GM21737 (cell line): Measurements from ENCODE around the gene ARID5A.
"Not testable (repeated sequence)": the region's sequence is repeated elsewhere in the genome, so short reads cannot be mapped to it uniquely, and the experiment has no call there.

Experiments used
- ATAC-seq: cut with Tn5 transposase; IDR thresholded peaks from one replicate; pipeline ENCODE4 v1.9.1; 2021; ENCODE audit warnings: mild to moderate bottlenecking, moderate library complexity; ENCODE audit not compliant: unreplicated experiment

ARID5A gene

DNA sequence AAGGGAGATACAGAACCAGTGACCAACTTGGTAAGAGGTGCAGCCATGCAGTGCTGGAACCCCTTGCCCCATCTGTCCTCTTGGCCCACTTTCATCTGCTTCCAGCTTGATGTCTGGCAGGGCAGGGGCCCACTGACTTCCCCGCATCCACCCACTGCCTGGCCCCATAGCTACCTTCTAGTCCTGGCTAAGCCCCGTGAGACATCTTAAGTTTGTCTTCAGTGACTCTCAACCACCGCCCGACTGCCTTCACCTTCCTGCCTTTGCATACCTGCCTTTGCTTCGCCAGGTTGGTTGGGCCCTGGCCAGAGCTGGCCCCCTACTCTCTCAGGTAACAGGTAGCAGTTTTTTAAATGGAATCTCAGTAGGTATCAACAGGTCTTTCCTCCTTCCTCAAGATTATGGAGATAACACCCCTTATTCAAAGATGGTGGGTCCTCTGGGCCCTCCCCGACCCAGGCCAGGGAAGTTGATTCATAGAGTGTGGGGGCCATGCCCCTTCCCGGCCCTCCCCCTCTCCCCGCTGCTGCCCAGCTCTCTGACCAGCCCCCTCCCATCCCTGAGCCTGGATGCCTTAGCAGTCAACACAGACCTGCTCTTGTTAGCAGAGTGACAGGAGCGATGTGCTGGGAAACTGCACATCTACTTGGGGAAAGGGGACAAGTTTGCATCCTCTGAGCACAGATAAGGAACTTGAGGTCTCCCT, 2.8 kb downstream of the ARID5A start:
- no peak for ATAC-seq

DNA sequence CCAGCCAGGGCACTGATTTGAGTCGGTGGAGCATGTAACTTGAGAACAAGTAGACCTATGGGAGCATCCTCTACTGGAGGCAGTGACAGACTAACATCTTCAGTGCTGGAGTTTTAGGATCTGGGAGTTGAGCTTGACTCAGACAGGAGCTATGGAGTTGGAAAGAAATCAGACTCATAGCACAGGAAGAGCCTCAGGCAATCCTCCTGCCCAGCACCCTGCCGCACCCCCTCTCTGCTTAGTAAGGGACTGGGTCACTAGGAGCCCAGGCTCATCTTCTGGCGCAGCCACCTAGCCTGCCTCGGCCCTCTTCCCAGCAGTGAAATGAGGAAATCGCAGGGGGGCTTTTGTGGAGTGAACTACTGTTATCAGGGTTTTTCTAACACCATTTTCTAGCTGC, 3.6 kb downstream of the ARID5A start:
- ATAC-seq = no peak

DNA sequence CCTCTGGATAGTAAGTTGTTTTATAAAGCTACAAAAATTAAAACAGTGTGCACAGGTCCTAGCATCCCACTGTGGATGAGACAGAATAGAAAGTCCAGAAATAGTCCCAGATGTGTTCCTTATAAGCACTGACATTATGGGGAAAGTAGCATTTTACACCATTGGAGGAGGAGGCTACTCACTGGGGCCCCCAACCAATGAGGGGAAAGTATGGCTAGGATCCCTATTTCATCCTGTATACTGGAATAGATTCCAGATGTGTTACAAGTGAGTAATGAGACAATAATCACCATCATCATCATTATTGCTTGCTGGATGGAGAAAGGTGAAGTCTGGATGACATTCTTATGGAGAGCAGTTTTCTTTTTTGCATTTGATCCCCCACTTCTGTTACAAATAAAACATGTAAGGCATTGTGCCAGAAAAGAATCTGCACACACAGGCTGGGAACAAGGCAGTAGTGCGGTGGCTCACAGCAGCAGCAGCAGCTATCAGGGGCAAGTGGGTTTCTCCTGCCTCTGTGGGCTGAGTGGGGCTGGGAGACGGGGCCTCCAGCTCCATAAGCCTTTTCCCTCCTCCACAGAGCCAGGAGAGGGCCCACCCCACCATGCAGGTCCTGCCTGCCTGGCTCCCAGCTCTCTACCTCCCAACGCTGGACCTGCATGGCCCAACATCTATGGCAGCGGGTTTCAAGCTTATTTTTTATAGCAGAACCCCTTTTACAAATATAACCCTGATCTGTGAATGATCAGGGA, 5.0 kb downstream of the ARID5A start:
- ATAC-seq = no peak

DNA sequence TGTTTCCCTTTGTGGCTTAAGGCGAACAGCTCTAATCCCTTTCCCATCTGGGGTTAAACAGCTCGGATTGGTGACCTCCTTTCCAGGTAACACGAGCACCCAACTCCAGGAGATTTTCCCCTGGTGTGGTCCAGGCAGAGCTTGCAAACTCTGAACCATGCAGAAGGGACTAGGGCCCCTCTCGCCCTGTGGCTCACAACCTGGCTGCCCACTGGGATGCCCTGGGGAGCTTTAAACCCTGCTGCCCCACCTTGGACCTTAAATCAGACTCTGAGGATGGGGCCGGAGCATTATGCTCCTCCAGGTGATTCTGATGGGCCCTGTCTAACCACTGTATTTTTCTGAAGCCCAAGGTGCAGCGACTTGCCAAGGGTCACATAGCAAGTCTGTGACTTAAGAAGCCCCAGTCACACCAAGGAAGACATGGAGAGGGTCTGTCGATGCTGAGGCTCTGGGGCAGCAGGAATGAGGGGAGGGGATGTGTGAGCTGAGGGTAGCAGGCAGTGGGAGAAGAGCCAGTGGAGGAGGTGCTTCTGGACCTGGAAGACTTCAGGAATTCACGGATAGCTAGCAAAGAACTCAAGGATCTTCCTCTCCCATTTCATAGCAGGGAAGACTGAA, 5.9 kb downstream of the ARID5A start:
- ATAC-seq = no peak

DNA sequence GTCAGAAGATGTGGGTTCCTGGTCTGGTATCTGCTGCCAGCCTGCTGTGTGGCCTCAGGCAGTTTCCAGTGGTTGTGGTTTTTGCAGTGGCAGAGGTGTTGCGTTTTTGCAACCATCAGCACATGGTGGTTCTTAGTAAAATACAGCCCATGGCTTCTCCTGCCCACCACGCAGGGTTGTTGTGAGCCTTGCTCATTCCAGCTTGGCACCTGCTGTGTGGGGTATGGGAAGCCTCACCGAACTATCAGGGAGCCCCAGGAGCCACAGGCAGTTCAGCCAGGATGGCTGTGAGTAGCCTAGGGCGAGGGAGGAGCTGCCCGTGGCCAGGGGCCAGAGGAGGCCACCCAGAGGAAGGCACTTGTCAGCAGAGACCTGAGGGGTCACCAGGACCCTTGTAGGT, 9.8 kb downstream of the ARID5A start:
- no peak for ATAC-seq

DNA sequence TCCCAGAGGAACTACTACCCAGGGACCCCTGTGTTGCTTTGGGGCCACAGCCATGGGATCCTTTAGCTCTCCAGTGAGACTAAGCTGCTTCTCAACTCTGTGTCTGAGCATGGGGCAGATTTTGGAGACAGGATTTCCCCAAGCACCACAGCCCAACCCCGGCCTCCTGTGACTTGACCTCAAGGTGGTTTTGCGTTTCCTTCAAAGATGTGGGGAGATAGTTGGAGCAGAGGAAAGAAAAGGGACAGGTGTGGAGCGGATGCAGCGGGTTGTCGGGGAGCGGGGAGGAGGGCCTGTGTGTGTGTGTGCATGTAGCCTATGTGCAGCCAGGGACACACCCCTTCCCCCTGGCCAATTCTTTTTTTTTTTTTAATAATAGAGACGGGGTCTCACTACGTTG, 10.2 kb downstream of the ARID5A start:
- ATAC-seq = no peak

DNA sequence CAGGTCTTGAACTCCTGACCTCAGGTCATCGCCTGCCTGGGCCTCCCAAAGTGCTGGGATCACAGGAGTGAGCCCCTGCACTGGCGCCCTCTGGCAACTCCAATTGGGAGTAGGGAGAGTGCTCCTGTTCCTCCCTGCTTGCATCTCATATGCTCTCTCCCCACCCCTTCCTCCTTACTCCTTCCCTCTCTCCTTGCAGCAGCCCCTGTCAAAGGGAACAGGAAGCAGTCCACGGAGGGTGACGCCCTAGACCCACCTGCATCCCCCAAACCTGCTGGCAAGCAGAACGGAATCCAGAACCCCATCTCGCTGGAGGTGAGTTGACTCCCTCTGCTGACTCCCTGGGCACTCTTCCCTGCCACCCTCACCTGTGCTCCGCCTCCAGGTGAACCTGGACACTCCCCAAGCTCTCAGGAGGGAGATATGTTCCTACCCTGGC, 10.7 kb downstream of the ARID5A start:
- no peak for ATAC-seq

DNA sequence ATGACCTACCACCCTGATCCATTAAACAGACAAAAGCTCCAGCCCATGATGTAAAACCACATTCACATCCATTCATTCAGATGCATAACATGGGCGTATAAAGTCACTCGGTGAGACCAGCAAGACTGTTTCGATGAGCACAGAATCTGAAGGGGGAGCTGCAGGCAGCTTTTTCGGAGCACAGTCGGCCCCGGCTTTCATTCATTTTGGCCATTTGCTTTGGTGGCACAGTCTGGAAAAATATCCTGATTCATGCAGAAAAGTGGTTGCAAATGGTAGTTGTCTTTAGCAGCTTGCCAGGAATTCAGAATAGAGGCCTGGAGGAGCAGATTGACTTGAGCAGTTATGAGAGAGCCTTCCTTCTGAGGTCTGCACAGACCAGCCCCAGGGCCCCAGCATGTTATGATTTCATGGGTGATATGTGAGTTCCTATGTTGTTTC, 11.2 kb downstream of the ARID5A start:
- ATAC-seq = no peak

DNA sequence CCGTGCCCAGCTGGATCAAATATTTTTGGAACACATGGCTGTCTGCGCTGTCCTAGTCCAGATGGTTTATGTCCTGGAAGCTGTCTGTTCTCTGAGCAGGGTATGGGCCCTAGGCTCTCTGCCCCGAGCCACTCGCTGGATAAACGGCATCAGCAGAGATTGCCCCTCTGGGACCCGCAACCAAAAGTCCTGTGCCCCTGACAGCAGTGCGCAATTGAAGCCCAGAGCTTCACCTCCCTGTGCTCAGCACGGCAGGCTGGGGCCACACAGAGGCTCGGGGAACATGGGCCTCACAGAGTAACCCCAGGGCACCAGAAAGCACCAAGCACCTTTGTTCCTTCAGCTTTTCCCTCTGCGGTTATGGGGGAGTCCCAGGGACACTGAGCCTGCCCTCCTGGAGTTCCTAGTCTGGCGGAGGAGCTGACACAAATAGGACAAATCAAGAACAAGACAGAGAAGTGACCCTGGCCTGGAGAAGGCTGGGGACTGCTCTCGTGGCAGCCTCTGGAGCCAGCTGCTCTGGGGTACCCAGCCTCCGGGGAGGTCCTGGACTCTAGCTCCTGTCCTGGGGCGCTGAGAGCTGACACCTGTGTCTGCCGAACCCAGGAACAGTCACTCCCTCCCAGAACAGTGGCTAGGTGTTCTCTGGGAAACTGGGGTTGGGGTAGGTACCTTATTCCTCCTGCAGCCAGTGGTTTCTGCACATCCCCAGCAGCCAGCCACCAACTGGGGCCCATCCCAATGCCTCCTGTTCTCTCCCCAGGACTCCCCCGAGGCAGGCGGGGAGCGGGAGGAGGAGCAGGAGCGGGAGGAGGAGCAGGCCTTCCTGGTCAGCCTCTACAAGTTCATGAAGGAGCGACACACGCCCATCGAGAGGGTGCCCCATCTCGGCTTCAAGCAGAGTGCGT, 12.3 kb downstream of the ARID5A start:
- ATAC-seq = no peak

DNA sequence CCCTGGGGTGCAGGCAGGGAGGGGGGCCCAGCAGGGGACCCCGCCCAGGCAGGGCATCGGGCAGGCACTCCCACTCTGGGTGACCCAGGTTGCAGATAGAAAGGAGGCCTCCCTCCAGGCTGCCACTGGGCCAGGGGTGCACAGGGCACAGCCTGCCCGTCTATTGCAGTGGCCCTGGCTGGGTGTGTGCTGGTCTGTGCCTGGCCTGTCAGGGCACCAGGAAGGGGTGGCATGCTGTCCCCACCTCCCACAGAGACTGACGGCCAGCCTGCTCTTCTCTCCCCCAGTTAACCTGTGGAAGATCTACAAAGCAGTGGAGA, 12.9 kb downstream of the ARID5A start:
- no peak for ATAC-seq

DNA sequence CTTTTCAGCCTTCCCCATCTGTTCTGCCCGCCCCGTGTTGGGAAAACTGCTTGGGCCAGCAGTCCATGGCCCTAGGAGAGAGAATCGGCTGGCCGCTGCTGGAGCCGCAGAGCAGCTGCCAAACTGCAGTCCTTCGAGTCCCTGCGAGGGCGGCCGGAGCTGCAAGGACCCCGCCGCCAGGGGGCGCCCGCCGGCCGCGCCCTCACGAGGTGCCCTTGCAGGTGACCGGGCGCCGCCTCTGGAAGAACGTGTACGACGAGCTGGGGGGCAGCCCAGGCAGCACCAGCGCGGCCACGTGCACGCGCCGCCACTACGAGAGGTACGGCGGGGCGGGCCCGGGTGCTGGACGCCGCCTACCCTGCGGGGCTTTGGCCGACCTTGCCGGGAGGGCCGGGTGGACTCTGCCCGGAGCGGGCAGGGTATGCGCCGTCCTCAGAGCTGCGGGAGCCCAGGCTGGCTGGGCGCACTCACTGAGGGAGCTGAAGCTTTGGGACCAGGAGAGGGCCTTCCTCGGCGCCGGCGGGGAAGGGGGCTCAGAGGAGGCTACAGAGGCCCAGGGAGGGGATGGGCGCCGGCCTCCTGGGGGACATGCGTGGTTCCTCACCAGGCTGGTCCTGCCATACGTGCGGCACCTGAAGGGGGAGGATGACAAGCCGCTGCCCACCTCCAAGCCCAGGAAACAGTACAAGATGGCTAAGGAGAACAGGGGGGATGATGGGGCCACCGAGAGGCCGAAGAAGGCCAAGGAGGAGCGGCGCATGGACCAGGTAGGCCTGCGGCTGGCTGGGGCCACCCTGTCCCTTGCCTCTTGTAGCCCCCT, 13.6 kb downstream of the ARID5A start:
- no peak for ATAC-seq

DNA sequence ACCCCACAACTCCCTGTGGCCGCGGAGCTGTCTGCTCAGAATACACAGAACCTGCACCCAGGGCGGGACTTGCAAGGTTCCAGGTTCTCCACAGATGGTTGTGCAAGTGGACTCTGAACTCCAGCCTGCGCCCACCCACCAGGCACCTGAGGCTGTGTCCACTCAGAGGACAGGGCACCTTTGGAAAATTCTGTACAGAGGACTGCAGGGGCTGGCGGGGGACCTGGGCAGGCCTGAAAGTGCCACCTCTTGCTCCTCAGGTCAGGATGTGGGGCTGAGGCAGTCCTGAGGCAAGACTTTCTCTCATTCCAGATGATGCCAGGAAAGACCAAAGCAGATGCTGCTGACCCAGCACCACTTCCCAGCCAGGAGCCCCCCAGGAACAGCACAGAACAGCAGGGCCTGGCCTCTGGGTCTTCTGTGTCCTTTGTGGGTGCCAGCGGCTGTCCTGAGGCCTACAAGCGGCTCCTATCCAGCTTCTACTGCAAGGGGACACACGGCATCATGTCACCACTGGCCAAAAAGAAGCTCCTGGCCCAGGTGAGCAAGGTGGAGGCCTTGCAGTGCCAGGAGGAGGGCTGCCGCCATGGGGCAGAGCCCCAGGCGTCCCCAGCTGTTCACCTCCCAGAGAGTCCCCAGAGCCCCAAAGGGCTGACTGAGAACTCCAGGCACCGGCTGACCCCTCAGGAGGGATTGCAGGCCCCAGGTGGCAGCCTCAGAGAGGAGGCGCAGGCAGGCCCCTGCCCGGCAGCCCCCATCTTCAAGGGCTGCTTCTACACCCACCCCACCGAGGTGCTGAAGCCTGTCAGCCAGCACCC, 14.4 kb downstream of the ARID5A start:
- ATAC-seq = no peak

DNA sequence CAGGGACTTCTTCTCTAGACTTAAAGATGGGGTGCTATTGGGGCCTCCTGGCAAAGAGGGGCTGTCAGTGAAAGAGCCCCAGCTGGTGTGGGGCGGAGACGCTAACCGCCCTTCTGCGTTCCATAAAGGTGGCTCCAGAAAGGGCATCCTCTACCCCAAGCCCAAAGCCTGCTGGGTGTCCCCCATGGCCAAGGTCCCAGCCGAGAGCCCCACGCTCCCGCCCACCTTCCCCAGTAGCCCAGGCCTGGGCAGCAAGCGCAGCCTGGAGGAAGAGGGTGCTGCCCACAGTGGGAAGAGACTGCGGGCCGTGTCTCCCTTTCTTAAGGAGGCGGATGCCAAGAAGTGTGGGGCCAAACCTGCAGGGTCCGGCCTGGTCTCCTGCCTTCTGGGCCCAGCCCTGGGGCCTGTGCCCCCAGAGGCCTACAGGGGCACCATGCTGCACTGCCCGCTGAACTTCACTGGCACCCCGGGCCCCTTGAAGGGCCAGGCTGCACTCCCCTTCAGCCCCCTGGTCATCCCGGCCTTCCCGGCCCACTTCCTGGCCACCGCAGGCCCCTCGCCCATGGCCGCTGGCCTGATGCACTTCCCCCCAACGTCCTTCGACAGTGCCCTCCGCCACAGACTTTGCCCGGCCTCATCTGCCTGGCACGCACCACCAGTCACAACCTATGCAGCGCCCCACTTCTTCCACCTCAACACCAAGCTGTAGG, 15.2 kb downstream of the ARID5A start:
- no peak for ATAC-seq

DNA sequence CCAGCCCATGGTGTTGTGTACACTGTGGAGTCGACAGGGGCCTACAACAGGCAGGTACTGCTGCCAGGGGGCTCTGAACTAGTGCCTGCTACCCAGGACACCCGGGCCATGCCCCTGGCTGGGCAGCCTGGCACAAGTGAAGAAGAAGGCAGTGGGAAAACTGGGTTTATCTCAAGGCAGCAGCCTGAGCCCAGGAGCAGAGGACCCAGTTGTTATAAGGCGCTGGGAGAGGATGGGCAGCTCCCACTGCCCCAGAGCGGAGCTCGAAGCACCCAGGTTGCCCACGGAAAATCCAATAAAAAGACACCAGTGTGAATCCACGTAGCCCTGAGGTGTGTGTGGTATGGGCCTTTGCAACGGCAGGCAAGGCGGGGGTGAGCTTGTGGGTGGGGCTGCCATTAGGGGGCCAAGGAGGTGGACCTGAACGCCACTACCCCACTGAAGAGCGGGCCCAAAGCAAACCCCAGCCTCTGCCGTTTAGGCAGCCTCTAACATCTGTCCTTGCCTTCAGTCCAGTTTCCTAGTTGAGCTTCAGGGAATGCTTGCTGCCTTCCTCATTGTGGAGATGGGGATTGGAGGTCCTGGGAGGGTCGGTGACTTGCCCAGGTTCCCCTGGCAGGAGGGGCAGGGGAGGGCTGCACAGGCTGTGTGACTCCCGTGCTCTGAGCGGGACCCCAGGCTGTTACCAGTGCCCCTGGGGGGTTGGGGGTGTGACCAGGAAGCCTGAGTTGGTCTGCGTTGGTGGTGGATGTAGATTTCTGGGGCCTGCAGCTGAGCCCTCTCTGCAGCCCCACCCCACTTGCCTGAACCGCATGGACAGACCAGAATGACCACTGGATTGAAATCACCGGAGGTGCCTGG, 16.0 kb downstream of the ARID5A start:
- no peak for ATAC-seq

DNA sequence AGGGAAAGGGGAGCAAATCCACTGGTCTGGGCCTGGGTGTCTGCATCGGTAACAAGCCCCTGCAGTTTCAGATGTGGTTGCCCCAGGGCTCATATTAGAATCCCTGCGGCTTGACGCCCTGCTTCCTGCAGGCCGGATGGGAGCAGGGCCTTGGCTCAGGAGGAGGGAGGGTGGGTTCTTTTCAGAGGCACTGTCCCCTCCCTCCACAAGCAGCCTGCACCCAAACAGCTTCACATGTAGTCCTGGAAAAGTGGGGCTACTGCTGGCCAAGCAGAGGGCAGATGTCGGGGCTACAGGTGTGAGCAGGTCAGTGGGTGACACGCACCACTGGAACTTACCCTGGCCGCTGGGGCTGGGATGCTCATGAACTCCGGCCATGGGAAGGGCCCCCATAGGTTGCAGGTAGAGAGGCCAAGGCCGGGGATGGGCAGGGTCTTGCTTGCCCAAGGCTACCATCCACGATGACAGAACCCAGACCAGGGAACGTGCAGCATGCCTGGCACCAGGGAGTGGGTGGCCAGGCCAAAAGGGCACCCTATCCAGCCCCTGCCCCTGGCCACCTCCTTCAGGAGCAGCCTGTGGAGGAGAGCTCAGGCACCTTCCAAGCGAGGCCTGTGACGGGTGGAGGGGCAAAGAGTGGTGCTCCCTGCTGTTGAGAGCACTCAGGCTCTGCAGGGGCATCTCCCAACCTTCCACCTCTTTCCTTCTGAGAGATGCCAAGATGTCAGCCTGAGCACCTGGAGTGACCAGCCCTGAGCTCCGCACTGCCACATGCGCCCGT, 16.8 kb downstream of the ARID5A start:
- no peak for ATAC-seq

DNA sequence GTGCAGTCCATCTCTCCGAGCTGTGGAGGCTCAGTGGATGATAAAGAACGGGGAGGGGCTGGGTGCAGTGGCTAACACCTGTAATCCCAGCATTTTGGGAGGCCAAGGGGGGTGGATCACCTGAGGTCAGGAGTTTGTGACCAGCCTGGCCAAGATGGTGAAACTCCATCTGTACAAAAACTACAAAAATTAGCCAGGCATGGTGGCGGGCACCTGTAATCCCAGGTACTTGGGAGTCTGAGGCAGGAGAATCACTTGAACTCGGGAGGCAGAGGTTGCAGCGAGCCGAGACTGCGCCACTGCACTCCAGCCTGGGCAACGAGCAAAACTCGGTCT, 17.4 kb downstream of the ARID5A start:
- ATAC-seq = not testable (repeated sequence)
